NCI-H2196 treated with DMSO at 0.1 percent for 48 hours (cell line): ENCODE results near the gene ATG4A.
A peak's percentile ranks its signal among the peaks of the same experiment; 100 is the strongest.

Experiments
- DNase-seq: peaks from one replicate; lab custom pipeline; 2025; ENCODE audit not compliant: unreplicated experiment; lab: John Stamatoyannopoulos, UW

Gene ATG4A

GRCh38 chrX:108091264-108091877 lies at the start of gene ATG4A, which contains the start of gene PSMD10:
ATG4A (plus strand) TSS chrX:108091778; CDS start chrX:108091827, 49 bp downstream.
PSMD10 (minus strand) TSS chrX:108091542; CDS start chrX:108091520, 22 bp downstream.
- DNase-seq: peak; percentile 86

GRCh38 chrX:108044554-108045256 lies 46.9 kb upstream of the ATG4A start, which contains the start of gene VSIG1:
VSIG1 (plus strand) TSS chrX:108045065; CDS start chrX:108045131, 66 bp downstream.
- no peak for DNase-seq

DNA sequence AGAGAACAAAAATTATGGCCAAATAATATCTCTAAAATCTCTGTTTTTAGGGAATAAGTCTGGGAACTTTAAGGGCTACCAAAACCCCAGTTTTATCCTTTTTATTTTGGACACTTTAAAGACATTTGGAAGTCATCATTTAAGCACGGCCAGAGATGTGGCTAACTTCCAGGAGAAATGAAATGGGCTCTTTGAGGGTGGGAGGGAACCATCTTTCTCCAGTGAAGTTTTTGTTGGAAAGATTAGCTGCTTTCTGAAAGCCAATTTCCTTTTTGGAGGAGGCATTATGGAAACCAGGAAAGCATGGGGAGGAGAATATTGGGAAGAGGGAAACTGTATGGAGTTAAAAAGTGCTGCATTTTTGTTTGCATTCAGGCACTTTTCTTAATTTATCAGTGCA lies 41.9 kb upstream of the ATG4A start:
- DNase-seq: no peak

GRCh38 chrX:108053218-108053617 lies 38.4 kb upstream of the ATG4A start:
- no peak for DNase-seq

DNA sequence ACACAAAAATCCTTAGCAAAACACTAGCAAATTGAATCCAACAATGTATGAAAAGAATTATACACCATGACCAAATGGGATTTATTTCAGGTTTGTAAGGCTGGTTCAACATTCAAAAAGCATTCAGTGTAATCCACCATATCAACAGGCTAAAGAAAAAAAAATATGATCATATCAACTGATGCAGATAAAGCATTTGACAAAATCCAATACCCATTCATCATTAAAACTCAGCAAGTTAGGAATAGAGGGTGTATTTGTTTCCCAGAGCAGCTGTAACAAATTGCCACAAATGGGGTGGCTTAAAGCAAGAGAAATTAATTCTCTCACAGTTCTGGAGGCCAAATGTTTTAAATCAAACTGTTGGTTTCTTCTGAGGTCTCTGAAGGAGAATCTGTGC lies 36.0 kb upstream of the ATG4A start:
- no peak for DNase-seq

GRCh38 chrX:108059801-108060200 lies 31.8 kb upstream of the ATG4A start:
- no peak for DNase-seq

- DNase-seq: no peak
Measured at GRCh38 chrX:108064001-108064400, 27.6 kb upstream of the ATG4A start.

- no peak for DNase-seq
Measured at GRCh38 chrX:108064613-108065012, 27.0 kb upstream of the ATG4A start.

- DNase-seq: no peak
Measured at GRCh38 chrX:108068121-108068520, 23.5 kb upstream of the ATG4A start.

DNA sequence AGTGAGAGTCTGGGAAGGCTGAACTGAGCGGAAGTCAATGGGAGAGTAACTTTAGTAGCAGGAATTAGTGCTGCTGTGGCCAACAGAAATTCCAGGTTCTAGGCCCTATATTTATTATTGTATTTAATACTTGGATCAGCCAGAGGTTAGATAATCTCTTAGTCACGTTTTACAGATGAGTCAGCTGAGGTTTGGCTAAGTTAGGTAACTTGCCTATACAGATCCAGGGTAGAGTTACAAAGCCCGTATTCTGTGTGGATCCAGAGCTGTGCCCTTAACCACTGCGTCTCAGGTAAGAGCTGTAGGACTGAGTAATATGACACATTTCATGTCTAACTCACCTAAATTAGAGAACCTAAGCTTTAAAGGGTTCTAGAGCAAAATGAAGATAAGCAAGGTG lies 20.7 kb upstream of the ATG4A start:
- no peak for DNase-seq

- DNase-seq: no peak
Measured at GRCh38 chrX:108071578-108071977, 20.0 kb upstream of the ATG4A start.

GRCh38 chrX:108072746-108073145 lies 18.8 kb upstream of the ATG4A start:
- DNase-seq: no peak

GRCh38 chrX:108081110-108081509 lies 10.5 kb upstream of the ATG4A start:
- DNase-seq: no peak

DNA sequence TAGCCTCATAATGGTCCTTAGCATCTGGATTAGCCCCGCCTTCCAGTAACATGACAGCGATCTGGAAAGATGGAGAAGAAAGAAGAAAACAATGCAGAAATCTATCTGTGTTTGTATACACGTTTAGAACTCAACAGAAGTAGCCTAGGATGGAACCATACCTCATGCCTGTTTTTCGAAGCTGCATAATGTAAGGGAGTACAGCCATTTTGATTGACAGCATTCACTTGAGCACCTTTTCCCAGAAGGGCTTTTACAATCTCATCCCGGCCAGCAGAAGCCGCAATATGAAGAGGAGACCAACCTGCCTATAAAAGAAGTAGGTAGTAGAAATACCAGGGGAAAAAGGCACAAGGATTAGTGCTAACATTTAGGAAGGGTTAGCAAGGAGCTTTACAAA lies 3.8 kb upstream of the ATG4A start:
- DNase-seq: no peak

- DNase-seq: no peak
Measured at GRCh38 chrX:108088511-108088910, 3.1 kb upstream of the ATG4A start.

- no peak for DNase-seq
Measured at GRCh38 chrX:108090491-108091263, 901 bp upstream of the ATG4A start.

GRCh38 chrX:108091878-108092291 lies 307 bp downstream of the ATG4A start:
- DNase-seq: peak; percentile 33

GRCh38 chrX:108097380-108097779 lies 5.8 kb downstream of the ATG4A start:
- no peak for DNase-seq

GRCh38 chrX:108105473-108105872 lies 13.9 kb downstream of the ATG4A start:
- DNase-seq: no peak

DNA sequence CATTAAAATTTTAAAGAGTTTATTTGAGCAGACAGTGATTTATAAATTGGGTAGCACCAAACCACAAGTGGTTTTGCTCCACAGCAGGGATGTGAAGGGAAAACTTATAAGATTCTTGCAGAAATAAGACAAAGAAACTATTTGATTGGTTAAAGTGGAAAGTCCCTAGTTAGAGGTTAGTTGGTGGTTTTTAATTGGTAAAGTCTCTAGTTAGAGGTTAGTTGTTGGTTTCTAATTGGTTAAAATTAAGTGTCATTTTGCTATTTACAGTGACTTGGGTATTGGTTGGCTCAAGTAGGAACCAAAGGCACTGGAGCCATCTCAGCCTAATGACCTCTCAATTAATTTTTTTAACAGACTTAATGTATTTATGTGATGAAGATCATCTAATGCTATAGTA lies 23.0 kb downstream of the ATG4A start:
- DNase-seq: no peak

GRCh38 chrX:108117988-108118387 lies 26.4 kb downstream of the ATG4A start:
- no peak for DNase-seq

GRCh38 chrX:108121291-108121690 lies 29.7 kb downstream of the ATG4A start:
- no peak for DNase-seq
